Forelimb muscle (tissue), 1 donor: Measurements from ENCODE around the gene MCRS1. TPM values are rescaled to one million over a fixed set of nuclear protein-coding genes. Genes with fewer than 3 reads are reported as not detected.

ENCODE experiments used
- DNase-seq: peaks from one replicate; pipeline ENCODE4 v3.0.0-alpha.2; 2013; ENCODE audit warnings: low read depth
- polyA plus RNA-seq: library from polyadenylated mRNA; unstranded; fragments of 120-200 nt; gene quantifications from one replicate; pipeline ENCODE4 v1.2.1, GENCODE V29; 2013; ENCODE audit not compliant: insufficient read length

The MCRS1 gene
- polyA plus RNA-seq, 1 donor = 57.4 TPM

DNA sequence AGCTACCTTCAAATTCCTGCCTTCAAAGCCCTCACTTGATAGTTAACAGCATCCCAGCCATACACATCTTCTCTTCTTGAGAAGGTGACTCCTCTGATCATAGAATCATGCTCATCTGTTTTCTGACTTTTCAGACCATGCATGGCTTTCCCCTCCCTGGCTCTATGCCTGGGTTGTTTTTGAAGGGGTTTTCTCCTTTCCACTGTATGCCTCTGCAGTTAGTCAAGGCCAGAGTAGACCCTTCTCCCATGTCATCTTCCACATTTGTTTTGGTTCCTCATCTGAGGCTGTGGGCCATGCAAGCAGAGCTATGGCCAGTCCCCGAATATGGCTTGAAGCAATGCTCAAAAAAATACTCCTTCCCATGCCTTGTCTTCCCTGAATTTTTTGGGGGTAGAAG lies 14.3 kb upstream of the MCRS1 start:
- no peak for DNase-seq

- no peak for DNase-seq
Measured at GRCh38 chr12:49580572-49581535, 12.9 kb upstream of the MCRS1 start.

DNA sequence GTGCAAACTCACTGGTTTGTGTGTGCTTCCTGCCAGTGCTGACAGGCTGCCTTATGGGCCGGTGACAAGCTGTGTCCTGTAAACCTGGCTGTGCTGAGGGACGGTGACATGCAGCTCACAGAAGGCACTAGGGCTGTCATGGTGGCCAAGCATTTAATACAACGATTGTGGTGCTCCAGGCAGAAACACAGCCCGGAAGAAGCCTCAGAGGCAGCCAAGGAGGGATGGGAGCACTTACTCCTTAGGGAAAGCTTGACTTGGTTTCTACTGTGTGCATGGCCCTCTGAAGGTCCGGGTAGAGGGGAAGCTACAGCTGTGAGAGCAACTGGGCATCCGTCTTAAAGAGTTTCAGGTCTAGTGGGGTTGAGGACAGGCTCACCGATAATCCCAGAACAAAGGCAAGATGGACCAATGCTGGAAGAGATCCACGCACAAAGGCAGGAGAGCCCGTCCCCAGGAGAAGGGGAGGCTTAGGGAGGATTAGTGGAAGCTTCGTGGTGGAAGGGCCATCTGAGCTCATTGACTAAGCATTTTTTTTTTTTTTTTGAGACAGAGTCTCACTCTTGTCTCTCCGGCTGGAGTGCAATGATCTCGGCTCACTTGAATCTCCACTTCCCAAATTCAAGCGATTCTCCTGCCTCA lies 10.7 kb upstream of the MCRS1 start:
- DNase-seq = no peak

DNA sequence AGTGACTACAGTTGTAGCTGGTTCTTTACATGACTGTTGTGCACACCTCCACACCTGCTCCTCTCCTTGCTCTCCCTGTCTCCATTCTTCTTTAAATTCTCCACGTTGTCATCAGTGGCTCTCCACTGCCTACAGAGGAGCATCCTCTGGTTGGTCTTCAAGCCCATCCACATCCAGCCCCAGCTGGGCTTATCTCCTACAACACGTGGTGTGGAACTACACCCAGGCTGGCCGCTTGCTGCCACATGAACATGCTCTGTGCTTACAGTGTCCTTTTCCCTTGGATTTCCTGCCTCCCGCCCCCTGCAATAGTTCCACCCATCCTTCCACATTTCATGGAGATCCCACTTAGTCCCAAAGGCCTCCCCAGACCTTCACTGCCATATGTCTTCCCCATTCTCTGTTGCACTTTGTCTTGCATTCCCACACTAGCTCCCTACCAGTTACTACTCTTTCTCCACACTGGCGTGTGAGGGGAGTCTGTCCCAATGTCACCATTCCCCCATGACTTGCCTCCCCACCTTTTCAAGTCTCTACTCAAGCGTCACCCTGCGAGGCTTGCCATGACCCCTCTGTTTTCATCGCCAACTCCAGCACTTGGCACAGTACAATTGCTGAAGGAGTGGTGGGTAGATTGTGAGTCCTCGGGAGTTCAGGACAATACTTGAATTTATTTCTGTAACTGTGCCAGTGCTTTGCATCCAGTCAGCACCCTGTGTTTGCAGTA lies 9.8 kb upstream of the MCRS1 start:
- DNase-seq = no peak

DNA sequence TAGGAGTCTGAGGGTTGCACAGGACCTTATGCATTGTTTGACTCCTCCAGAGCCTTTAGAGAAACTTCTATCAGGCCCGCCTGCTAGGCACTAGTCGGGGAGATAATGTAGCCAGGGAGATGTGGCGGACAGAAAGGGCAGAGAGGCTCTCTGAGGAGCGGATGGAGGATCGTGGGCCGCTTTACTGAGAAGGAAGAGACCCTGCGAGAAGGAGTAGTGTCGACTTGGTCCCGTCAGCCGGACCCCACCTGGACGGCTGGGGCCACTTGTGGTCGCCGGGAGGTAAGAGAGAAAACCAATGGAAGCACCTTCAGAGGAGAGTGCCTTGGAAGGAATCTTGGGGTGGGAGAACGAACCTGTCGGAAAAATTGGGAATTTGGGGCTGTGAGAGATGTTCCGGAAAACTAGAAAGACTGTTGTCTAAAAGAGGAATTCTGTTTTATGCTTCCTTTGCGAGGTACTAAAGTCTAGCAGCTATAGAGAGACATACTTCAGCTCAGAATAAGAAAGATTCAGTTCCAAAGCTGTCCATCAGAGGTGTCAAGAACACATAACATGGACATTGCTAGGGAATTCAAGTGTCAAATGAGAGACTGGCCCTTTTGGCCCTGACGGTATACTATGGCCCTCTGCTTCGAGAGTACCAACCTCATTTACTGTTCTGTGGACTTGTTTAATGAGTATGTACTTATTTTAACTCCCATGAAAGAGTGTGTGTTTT lies 660 bp upstream of the MCRS1 start:
- no peak for DNase-seq

GRCh38 chr12:49567302-49567610 lies 686 bp downstream of the MCRS1 start:
- DNase-seq = no peak

DNA sequence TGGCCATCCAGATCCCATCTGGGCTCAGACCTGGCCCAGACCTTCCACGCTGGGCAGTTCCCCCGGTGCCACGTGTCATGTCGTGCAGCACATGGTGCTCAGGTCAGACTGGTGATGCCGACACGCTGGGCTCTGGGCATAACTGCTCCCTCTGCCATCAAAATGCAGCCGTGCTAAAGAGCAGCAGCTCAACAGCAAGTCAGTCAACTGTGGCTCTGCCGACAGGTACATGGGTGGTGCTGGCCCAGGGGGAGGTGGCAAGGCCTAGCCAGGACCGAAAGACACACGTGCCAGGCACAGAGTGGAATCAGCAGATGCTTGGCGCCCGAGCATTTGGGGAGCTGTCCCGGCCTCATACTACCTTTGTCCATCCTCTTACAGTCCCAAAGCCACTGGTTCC lies 1.6 kb downstream of the MCRS1 start:
- DNase-seq = no peak

GRCh38 chr12:49565406-49566265 lies 2.3 kb downstream of the MCRS1 start:
- DNase-seq = no peak

DNA sequence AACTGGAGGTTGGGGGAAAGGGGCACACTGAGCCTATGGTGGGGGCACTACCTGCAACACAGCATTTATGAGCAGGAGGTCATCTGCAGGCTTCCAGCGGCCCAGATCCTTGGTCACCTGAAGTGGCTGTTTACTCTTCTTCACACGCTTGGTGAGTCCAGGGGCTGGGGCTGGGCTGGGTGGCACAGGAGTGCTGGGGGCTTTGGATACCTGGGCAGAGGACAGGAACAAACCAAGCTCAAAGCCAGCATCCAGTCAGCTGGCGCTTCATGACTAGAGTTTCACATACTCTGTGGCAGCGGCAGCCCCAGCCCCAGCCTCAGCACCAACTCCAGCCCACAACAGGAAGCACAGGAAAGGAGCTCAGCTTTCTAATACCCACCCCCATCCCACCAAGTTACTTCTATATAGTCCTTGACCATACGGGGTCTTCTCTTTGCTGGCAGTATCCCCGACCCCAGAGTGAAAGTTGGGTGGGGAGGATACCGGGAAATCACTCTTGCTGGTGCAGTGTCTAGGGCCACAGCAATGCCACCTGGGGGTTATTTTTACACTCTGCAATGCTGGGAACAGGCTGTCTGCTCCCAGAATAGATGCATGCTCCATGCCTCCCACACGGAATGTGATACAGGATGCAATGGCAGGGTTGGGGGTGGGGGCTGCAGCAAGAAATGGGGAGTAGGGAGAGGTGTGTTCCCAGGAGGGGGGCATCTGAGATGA lies 3.1 kb downstream of the MCRS1 start:
- DNase-seq = no peak

- no peak for DNase-seq
Measured at GRCh38 chr12:49563951-49564685, 3.8 kb downstream of the MCRS1 start.

- DNase-seq = no peak
Measured at GRCh38 chr12:49562831-49563230, 5.1 kb downstream of the MCRS1 start.

DNA sequence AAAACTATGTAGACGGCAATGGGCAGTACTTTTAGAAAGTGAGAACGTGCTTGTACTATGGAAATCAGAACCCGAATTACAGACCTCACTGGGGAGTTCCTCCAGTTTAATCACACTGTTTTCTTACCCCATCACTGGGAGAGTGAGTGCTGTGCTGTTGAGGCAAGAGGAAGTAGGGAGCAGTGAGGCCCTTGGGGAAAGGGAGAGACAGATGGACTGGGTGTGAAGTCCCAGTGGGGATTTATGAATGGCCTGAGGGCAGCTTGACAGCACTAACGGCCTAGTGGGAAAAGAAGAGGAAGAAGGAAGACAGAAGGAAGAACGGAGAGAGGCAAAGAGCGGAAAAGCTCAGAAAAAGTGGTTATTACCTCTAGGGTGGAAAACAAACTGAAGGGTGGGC lies 5.7 kb downstream of the MCRS1 start:
- DNase-seq = no peak

DNA sequence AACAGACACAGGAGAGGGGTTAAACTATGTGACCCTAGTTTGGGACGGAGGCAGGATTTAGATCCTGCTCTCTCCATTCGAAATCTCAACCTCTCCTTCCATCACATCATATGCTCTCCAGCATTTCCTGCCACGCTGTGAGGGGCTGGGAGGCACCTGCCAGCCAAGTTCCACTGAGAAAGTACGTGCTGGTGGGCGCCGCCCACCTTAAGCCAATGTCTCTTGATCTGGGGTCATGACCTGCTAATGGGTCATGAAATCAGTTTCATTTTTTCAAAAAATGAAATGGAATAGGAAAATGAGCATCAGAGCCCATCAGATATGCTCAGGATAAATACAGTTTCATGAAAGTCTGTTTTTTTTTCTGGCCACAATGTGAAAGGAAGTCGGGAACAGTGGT lies 7.2 kb downstream of the MCRS1 start:
- no peak for DNase-seq

DNA sequence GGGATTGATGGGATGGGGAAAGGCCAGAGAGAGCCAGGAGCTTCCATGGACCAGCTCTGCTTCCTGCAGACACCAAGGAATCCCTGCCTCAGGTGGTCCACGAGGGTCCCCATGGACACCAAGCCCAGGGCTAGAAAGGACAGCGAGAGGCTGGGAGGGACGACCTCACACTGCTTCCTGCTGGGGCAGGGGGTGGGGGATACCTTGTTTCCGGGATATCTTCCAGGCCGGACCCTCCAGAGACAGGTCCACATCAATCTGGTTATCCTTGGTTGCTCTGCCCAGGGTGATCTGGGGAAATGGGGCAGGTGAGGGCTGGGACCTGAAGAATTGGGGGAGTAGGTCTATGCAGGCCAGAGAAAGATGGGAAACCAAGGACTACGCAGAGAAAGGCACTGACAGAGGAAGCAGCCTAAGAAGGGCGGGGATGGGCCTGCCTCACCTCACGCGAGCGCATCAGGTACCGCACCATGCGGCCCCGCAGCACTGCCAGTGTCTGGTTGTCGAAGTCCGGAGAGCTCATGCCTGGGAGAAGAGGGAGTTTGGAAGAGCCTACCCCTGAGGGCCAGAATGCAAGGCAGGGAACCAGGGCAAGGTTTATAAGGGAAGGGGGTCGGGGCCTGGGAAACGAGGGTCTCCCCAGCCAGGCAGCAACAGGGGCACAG lies 8.8 kb downstream of the MCRS1 start:
- DNase-seq = no peak

- DNase-seq = no peak
Measured at GRCh38 chr12:49558526-49558925, 9.4 kb downstream of the MCRS1 start.

- DNase-seq = no peak
Measured at GRCh38 chr12:49557917-49558215, 10.1 kb downstream of the MCRS1 start.

GRCh38 chr12:49557187-49557916 lies 10.6 kb downstream of the MCRS1 start:
- no peak for DNase-seq

DNA sequence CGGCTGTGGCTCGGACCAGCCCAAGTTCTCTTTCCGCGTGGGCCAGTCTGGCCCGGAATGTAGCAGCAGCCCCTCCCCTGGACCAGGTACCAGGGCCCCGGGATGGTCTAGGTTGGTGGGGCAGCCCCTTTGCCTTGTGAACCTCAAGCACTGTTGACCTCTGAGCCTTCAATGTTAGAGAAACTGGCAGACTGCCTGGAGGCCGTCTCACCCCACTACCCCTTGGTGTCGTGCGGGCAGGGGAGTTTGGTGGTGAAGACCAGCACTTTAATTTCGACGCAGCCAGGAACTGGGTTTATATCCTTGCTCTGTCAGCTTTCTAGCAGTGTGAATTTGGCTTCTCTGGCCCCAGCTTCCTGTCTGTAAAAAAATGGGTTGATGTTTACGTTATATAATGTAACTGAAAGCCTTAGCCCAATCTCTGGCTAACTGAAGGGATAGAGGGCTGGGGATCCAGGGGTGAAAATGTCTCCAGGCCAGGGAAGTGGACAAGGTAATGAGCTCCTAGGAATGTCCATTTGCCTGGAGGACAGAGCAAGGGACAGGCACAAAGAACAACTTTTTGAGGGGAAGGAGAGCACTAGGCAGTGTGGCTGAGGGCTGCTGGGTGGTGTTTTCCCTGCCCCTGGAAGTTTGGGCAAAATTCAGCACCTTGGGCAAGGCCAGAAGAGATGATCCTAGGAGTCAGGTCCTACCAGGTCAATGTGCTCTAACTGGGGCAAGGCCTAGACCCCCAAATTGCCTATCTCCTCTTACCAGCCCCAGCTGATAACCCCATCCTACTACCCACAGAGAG lies 11.4 kb downstream of the MCRS1 start:
- DNase-seq = no peak
